K562 (cell line): ENCODE measurements around the gene UBL5. TPM values are rescaled to one million over a fixed set of nuclear protein-coding genes. Genes with fewer than 3 reads are reported as not detected.

Experiments used
- ATAC-seq: fragments of 200-7000 bp; cut with Tn5 transposase; 3 replicates; pipeline ENCODE4 v1.9.1; 2020; ENCODE audit warnings: moderate library complexity
- BruUV-seq: library from RNA; stranded (reverse); fragments of 400-500 nt; replicated peaks from 2 replicates; lab custom pipeline; 2021; lab: Mats Ljungman, UMichigan
- CTCF ChIA-PET: fragments of 300-600 bp; formaldehyde crosslinking; extraction: SDS; loops from one replicate; lab custom pipeline; 2021; ENCODE audit warnings: low intra/inter-chr PET ratio; lab: Yijun Ruan, JAX
- POLR2A ChIA-PET: fragments of 300-600, 350-650 bp; sonication (Branson Sonifier 250); formaldehyde crosslinking; extraction: SDS; loops from one replicate; lab custom pipeline; 2021; ENCODE audit warnings: antibody characterized with exemption, inconsistent platforms; lab: Yijun Ruan, JAX
- DNase-seq, 4 experiments: peaks; one replicate each; pipeline versions ENCODE4 v3.0.0 to v3.0.0-alpha.2; 2011 to 2018; ENCODE audit warnings: low spot score in 3 of 4, mixed read lengths in 3 of 4; ENCODE audit errors: extremely low read depth in 1 of 4
- FAIRE-seq: peaks from 2 replicates; lab custom pipeline; 2011; peaks lifted over from hg19 to GRCh38; lab: Jason Lieb, UNC
- H2AFZ ChIP-seq: 2 replicates; pipeline ENCODE4 v1.6.0; 2011; ENCODE audit warnings: low read depth, low read length, control low read depth, inconsistent platforms
- H3K27ac ChIP-seq: fragments of 200-600 bp; 3 replicates; pipeline ENCODE4 v1.8.0; 2011; ENCODE audit warnings: low read depth, mild to moderate bottlenecking, control low read depth, inconsistent platforms, low read length, moderate library complexity, mixed read lengths; ENCODE audit errors: extremely low read depth
- H3K27me3 ChIP-seq, 2 experiments: fragments of 300-600 bp in 1 of 2; 2 replicates in 1 of 2; 3 replicates in 1 of 2; pipeline versions ENCODE4 v1.6.0 to v1.8.0; 2011; ENCODE audit warnings: inconsistent platforms in 2 of 2, low read length in 2 of 2, mild to moderate bottlenecking in 1 of 2, mixed read lengths in 1 of 2, moderate library complexity in 1 of 2; ENCODE audit not compliant: control insufficient read depth in 2 of 2, insufficient read depth in 2 of 2
- H3K36me3 ChIP-seq: fragments of 300-600 bp; 3 replicates; pipeline ENCODE4 v1.8.0; 2011; ENCODE audit warnings: mild to moderate bottlenecking, low read length, inconsistent platforms; ENCODE audit not compliant: control insufficient read depth, insufficient read depth
- H3K4me1 ChIP-seq, 2 experiments: fragments of 200-600 bp in 1 of 2; replicated peaks in 1 of 2; 2 replicates in 1 of 2; 3 replicates in 1 of 2; pipeline versions ENCODE4 v1.5.1 to v1.8.0; 2011; ENCODE audit warnings: inconsistent platforms in 2 of 2, low read length in 2 of 2, mild to moderate bottlenecking in 1 of 2, mixed read lengths in 1 of 2, moderate library complexity in 1 of 2; ENCODE audit not compliant: control insufficient read depth in 2 of 2, insufficient read depth in 2 of 2
- H3K4me2 ChIP-seq: 2 replicates; pipeline ENCODE4 v1.6.1; 2011; ENCODE audit warnings: low read length, control low read depth, inconsistent platforms, mixed read lengths; ENCODE audit not compliant: insufficient read depth
- H3K4me3 ChIP-seq: fragments of 200-600 bp; sonication (generic), shearing (Covaris generic); 2 replicates; pipeline ENCODE4 v1.5.1; 2016; ENCODE audit warnings: control low read depth, inconsistent platforms
- H3K79me2 ChIP-seq: fragments of 200-600 bp; 3 replicates; pipeline ENCODE4 v1.8.0; 2011; ENCODE audit warnings: low read length, inconsistent platforms; ENCODE audit not compliant: control insufficient read depth, insufficient read depth
- H3K9ac ChIP-seq, 2 experiments: 2 replicates each; pipeline versions ENCODE4 v1.6.0 to v1.6.1; 2011; ENCODE audit warnings: low read depth in 2 of 2, low read length in 2 of 2, control low read depth in 1 of 2, inconsistent platforms in 1 of 2, mild to moderate bottlenecking in 1 of 2, mixed read lengths in 1 of 2; ENCODE audit not compliant: insufficient read depth in 1 of 2
- H3K9me1 ChIP-seq: one replicate; pipeline ENCODE4 v1.6.0; 2011; ENCODE audit warnings: inconsistent platforms, mild to moderate bottlenecking, low read length, moderate library complexity; ENCODE audit not compliant: control insufficient read depth, insufficient read depth
- H3K9me3 ChIP-seq: replicated peaks from 2 replicates; pipeline ENCODE4 v1.5.1; 2011; ENCODE audit warnings: low read depth, low read length, inconsistent platforms; ENCODE audit not compliant: control insufficient read depth, insufficient read depth
- H4K20me1 ChIP-seq: replicated peaks from 2 replicates; pipeline ENCODE4 v1.6.1; 2011; ENCODE audit warnings: low read length, inconsistent platforms, mixed read lengths; ENCODE audit not compliant: control insufficient read depth, insufficient read depth
- BCOR ChIP-seq: fragments of 450-650 bp; IDR thresholded peaks from 2 replicates; pipeline ENCODE4 v1.6.1; 2016
- HDAC6 ChIP-seq: IDR thresholded peaks from 2 replicates; pipeline ENCODE4 v1.6.1; 2012; ENCODE audit warnings: low read depth, mild to moderate bottlenecking, control low read depth, inconsistent platforms, low read length, moderate library complexity
- KDM1A ChIP-seq, 2 experiments: fragments of 450-650 bp; IDR thresholded peaks; 2 replicates each; pipeline ENCODE4 v1.6.1; 2016; ENCODE audit warnings: mild to moderate bottlenecking in 2 of 2
- MEIS2 ChIP-seq: fragments of 450-650 bp; IDR thresholded peaks from 2 replicates; pipeline ENCODE4 v1.6.1; 2014; ENCODE audit warnings: mild to moderate bottlenecking; ENCODE audit not compliant: partially characterized antibody
- NCOA4 ChIP-seq: fragments of 450-650 bp; IDR thresholded peaks from 2 replicates; pipeline ENCODE4 v1.6.1; 2018; ENCODE audit warnings: mild to moderate bottlenecking; ENCODE audit not compliant: partially characterized antibody
- RBM25 ChIP-seq: fragments of 200-400 bp; formaldehyde crosslinking; IDR thresholded peaks from 2 replicates; pipeline ENCODE4 v1.6.1; 2018; ENCODE audit warnings: low read length, low read depth, moderate library complexity; ENCODE audit not compliant: severe bottlenecking
- RCOR1 ChIP-seq, 2 experiments: IDR thresholded peaks; 2 replicates each; pipeline ENCODE4 v1.6.1; 2012; ENCODE audit warnings: low read depth in 2 of 2, low read length in 2 of 2, borderline replicate concordance in 1 of 2, improper control_type of control experiment in 1 of 2
- WGBS: fragments of 100-300 bp; shearing (Covaris generic); methylation state at CpG from one replicate; pipeline ENCODE4 v1.1.6; 2016; ENCODE audit warnings: low coverage, mixed read lengths; ENCODE audit not compliant: insufficient coverage; ENCODE audit errors: missing lambda C conversion rate; 5-methylcytosine and 5-hydroxymethylcytosine counted together
- in situ Hi-C: fragments of 300-500 bp; cut with MboI; formaldehyde crosslinking; loops from 4 replicates; pipeline ENCODE4 v1.15.0; 2018; ENCODE audit warnings: inconsistent platforms, mixed read lengths
- intact Hi-C: fragments of 100-400 bp; cut with micrococcal nuclease; formaldehyde crosslinking; loops from 2 replicates; pipeline ENCODE4 v1.14.2; 2022
- polyA plus RNA-seq, 8 experiments: library from polyadenylated mRNA; depleted of rRNA in 4 of 8; stranded (reverse) in 5 of 8; unstranded in 3 of 8; fragments of >200 nt; fragmentation: Nextera tagmentation in 2 of 8; fragmentation: Illumina TruSeq in 1 of 8; extraction: Ambion mirVana in 2 of 8; extraction: Trizol in 1 of 8; gene quantifications; 2 replicates each; pipeline versions ENCODE4 v1.2.1 to v1.2.3, GENCODE V29; 2011 to 2014; ENCODE audit warnings: inconsistent platforms in 1 of 8, missing spikeins in 1 of 8
- total RNA-seq, 7 experiments: library from RNA; depleted of rRNA in 6 of 7; stranded (reverse); fragments of >200 nt in 6 of 7; fragmentation: Illumina TruSeq in 2 of 7; extraction: Trizol in 2 of 7; gene quantifications; 2 replicates each; pipeline versions ENCODE4 v1.2.1 to v1.2.3, GENCODE V29; 2011 to 2021; ENCODE audit warnings: low replicate concordance in 1 of 7
- TF ChIP-seq, protein P1 (sequence below): fragments of 250-450 bp; sonication (Bioruptor Pico); IDR thresholded peaks from 2 replicates; pipeline ENCODE4 v1.5.0; 2020; ENCODE audit warnings: mild to moderate bottlenecking
- TF ChIP-seq, protein P2 (sequence below): fragments of 250-450 bp; sonication (Bioruptor Pico); IDR thresholded peaks from 2 replicates; pipeline ENCODE4 v1.8.0; 2022; ENCODE audit warnings: moderate library complexity, mild to moderate bottlenecking, inconsistent platforms

Gene UBL5
- total and polyA plus RNA-seq, 9 of the 15 experiments (the other 6 are each of a cell fraction or from before 2014, with no cell fraction given), result 410 to 1,266 (median 613) TPM

DNA sequence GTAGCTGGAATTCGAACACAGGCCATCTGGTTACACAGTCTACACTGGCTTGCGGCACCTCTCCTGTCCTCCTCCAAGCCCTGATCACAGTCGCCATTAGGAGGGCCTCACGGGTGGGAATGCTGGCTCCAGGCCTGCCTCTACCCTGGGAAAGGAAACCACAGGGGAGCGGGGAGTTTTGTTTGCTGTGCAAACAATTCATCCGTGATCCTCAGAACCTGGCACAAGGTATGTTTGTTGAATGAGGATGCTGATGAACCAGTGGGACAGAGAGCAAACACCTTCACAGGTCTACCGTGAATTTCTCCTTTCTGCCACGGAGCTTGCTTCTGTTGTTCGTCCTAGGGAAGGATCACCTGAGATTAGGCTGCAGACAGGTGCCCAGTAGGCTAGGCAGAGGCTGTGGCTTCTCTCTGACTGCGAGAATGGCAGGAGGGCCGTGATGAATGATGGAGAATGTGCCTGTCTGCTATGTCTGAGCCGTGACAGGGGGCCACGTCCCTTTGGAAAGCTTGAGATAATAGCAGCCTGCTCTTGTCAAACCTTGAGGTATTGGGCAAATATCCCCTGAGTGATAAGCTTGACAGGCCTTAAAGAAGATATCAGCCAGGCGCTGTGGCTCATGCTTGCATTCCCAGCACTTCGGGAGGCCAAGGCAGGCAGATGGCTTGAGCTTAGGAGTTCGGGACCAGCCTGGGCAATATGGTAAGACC is 44.1 kb downstream of the UBL5 start:
- 6% methylated on average over 16 of the region's 16 CpGs for WGBS
- H3K4me3 ChIP-seq, result no peak overlapping the region
- H2AFZ ChIP-seq, result no peak overlapping the region
- no peak overlapping the region for H3K9ac ChIP-seq
- no peaks in the 10 kb centered on the region for H3K9me3 ChIP-seq
- H3K27me3 ChIP-seq, result peaks cover 4 to 25% of the 10 kb centered on the region in 2 experiments; a peak in 3 of 5 replicates
- TF ChIP-seq MEIS2 (peak; percentile 16), NCOA4 (no peak), HDAC6 (no peak)
- no peaks in the 10 kb centered on the region for H3K79me2 ChIP-seq
- intact Hi-C loops, result no loop called here
- DNase-seq (peak in 2 of 4 experiments; percentile 14 to 18), ATAC-seq (no peak), FAIRE-seq (no peak)
- BruUV-seq, result no TSS peak
- ChIA-PET POLR2A (interaction anchor here (0.7 to 1.1 kb wide), 3 partner anchors 10 to 44 kb away, joined by 3 read pairs; partner anchors contain the start of gene UBL5), CTCF (interaction anchor here (0.6 kb wide), 1 partner anchor 949 kb away, joined by 5 read pairs; no protein-coding TSS in a partner anchor)
- in situ Hi-C loops, result no loop called here
- H3K9me1 ChIP-seq, result no peaks in the 10 kb centered on the region
- H3K4me2 ChIP-seq, result no peak overlapping the region
- no peak overlapping the region for H3K27ac ChIP-seq
- no peaks in the 10 kb centered on the region for H3K36me3 ChIP-seq
- no peaks in the 10 kb centered on the region for H4K20me1 ChIP-seq
- H3K4me1 ChIP-seq, result no peaks in the 10 kb centered on the region; a peak in 1 of 5 replicates

DNA sequence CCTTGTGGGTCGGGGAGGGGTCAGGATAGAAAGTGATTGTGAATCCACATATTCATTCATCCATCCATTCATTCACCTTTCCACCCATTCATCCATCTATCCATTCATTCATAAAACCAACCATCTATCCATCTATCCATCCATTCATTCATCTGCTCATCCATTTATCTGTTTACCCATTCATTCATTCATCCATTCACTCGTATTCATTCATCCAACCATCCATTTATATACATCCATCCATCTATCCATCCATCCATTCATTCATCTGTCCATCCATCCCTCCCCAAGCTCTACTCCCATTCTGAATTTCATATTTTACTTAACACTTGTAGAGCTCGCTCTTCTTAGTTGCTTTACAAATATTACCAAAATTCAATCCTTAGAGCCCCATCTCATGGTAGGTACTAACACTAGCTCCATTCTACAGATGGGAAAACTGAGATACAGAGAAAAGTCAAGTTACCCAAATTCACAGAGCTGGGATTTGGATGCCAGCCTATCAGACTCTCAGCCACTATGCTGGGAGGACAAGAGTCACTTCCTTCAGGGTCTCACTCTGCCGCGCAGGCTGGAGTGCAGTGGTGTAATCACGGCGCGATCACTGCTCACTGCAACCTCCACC is 45.0 kb downstream of the UBL5 start:
- Histone ChIP-seq H3K9ac (no peak overlapping the region), H2AFZ (no peak overlapping the region), H4K20me1 (no peaks in the 10 kb centered on the region), H3K27ac (no peak overlapping the region)
- DNase-seq, result no peak
- CTCF ChIA-PET, result no interaction called here
- TF ChIP-seq KDM1A (IDR thresholded peaks at IDR 0.05) (peak; percentile 41 to 52; a peak in 3 of 4 replicates), RBM25 (peak; percentile 52), BCOR (peak; percentile 54; the same call in 1 of the 2 replicates), RCOR1 (IDR thresholded peaks at IDR 0.05; ENCODE audit: borderline replicate concordance in 1 of 2, low read depth in 2 of 2, low read length in 2 of 2) (no peak)
- TF ChIP-seq, protein P1, sequence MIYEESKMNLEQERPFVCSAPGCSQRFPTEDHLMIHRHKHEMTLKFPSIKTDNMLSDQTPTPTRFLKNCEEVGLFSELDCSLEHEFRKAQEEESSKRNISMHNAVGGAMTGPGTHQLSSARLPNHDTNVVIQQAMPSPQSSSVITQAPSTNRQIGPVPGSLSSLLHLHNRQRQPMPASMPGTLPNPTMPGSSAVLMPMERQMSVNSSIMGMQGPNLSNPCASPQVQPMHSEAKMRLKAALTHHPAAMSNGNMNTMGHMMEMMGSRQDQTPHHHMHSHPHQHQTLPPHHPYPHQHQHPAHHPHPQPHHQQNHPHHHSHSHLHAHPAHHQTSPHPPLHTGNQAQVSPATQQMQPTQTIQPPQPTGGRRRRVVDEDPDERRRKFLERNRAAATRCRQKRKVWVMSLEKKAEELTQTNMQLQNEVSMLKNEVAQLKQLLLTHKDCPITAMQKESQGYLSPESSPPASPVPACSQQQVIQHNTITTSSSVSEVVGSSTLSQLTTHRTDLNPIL (CRISPR knock-in tag), result no peak
- TF ChIP-seq, protein P2, sequence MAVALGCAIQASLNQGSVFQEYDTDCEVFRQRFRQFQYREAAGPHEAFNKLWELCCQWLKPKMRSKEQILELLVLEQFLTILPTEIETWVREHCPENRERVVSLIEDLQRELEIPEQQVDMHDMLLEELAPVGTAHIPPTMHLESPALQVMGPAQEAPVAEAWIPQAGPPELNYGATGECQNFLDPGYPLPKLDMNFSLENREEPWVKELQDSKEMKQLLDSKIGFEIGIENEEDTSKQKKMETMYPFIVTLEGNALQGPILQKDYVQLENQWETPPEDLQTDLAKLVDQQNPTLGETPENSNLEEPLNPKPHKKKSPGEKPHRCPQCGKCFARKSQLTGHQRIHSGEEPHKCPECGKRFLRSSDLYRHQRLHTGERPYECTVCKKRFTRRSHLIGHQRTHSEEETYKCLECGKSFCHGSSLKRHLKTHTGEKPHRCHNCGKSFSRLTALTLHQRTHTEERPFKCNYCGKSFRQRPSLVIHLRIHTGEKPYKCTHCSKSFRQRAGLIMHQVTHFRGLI (CRISPR knock-in tag), result no peak
- TF ChIP-seq, all 486 proteins: peak for 3
- Histone ChIP-seq H3K9me1 (no peaks in the 10 kb centered on the region), H3K4me2 (no peak overlapping the region), H3K27me3 (peaks cover 0 to 20% of the 10 kb centered on the region in 2 experiments; a peak in 2 of 5 replicates), H3K9me3 (no peaks in the 10 kb centered on the region), H3K4me1 (no peaks in the 10 kb centered on the region; a peak in 1 of 5 replicates), H3K79me2 (no peaks in the 10 kb centered on the region), H3K4me3 (no peak overlapping the region), H3K36me3 (no peaks in the 10 kb centered on the region)
- in situ Hi-C loops (no loop called here), intact Hi-C loops (no loop called here)
- no peak for ATAC-seq
- WGBS, result 39% methylated on average over 7 of the region's 8 CpGs
- no peak for FAIRE-seq
- POLR2A ChIA-PET, result interaction anchor here (1.1 kb wide), 1 partner anchor 13 kb away, joined by 3 read pairs; no protein-coding TSS in a partner anchor
- no TSS peak for BruUV-seq
